ENCODE data around the gene UQCC5. TPM values are rescaled to one million over a fixed set of nuclear protein-coding genes. Genes with fewer than 3 reads are reported as not detected.

UQCC5 gene
- polyA plus RNA-seq, 4 donors: 14.9 to 31.4 (median 21.3) TPM

GRCh38 chr3:52558436-52558835 is 22.0 kb downstream of the UQCC5 start:
- no peak for DNase-seq (ENCODE audit: low read depth in 4 of 4, low spot score in 2 of 4)

- no peak for DNase-seq (ENCODE audit: low read depth in 4 of 4, low spot score in 2 of 4)
Observed at GRCh38 chr3:52561028-52561747, 24.8 kb downstream of the UQCC5 start.

GRCh38 chr3:52563984-52564383 is 27.6 kb downstream of the UQCC5 start:
- DNase-seq (ENCODE audit: low read depth in 4 of 4, low spot score in 2 of 4): no peak

GRCh38 chr3:52568069-52568468 is 31.7 kb downstream of the UQCC5 start:
- DNase-seq (ENCODE audit: low read depth in 4 of 4, low spot score in 2 of 4): no peak

- no peak for DNase-seq (ENCODE audit: low read depth in 4 of 4, low spot score in 2 of 4)
Observed at GRCh38 chr3:52570076-52570475, 33.7 kb downstream of the UQCC5 start.

GRCh38 chr3:52572221-52572620 is 35.8 kb downstream of the UQCC5 start:
- DNase-seq (ENCODE audit: low read depth in 4 of 4, low spot score in 2 of 4): no peak

DNA sequence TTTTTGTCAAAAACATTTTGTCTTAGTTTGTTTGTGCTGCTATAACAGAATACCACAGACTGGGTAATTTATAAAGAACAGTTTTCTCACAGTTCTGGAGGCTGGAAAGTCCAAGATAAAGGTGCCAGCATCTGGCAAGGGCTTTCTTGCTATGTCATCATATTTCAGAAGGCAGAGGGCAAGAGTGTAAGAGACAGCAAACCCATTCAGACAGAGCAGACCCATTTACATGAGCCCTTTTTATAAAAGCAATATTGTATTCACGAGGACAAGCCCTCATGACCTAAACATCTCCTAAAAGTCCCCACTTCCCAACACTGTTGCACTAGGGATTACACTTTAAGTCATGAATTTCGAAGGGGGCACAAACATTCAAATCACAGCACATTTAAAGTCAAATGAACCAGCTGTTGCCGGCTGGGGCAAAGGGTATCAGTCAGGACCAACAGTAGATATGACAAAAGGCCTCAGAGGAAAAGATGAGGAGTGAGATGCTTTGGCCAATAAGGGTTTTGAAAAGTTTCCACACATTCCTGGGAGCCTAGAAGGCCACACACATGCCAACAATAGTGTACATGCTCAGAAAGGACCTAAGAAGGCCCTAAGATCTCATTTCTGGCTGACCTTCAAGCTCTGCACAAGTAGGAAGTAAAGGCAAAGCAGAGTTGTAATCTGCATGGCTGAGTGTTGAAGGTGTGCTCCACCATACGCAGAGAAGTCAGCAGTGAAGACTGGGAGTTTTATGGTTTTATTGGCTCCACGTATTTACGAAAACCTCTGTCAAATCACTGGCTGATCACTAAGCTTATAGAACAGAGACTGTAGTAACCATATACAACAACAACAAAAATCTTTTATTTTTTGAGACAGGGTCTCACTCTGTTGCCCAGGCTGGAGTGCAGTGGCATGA is 37.9 kb downstream of the UQCC5 start:
- no peak for DNase-seq (ENCODE audit: low read depth in 4 of 4, low spot score in 2 of 4)

Other genes with a start within 250 kb of the UQCC5 start
- gene GLYCTK, start 248.8 kb upstream of the UQCC5 start, polyA plus RNA-seq (ENCODE audit: insufficient read length in 4 of 4): 10 to 100 TPM; 26.5 to 45.0 (median 38.3) TPM
- 10 to 100 TPM in 2 of 4 donors, 1 to 10 TPM in 2; 5.9 to 14.9 (median 10.7) TPM for gene DNAH1, start 220.3 kb upstream of the UQCC5 start, polyA plus RNA-seq (ENCODE audit: insufficient read length in 4 of 4)
- gene BAP1, start 126.6 kb upstream of the UQCC5 start, polyA plus RNA-seq (ENCODE audit: insufficient read length in 4 of 4): 10 to 100 TPM; 81.2 to 96.7 (median 89.3) TPM
- 10 to 100 TPM in 2 of 4 donors, 1 to 10 TPM in 2; 7.1 to 12.8 (median 10.1) TPM for gene PHF7, start 125.9 kb upstream of the UQCC5 start, polyA plus RNA-seq (ENCODE audit: insufficient read length in 4 of 4)
- gene SEMA3G, start 91.5 kb upstream of the UQCC5 start, polyA plus RNA-seq (ENCODE audit: insufficient read length in 4 of 4): 10 to 100 TPM; 28.5 to 35.3 (median 30.1) TPM
- gene TNNC1, start 82.6 kb upstream of the UQCC5 start, polyA plus RNA-seq (ENCODE audit: insufficient read length in 4 of 4): 1 to 10 TPM; 4.8 to 8.1 (median 7.6) TPM
- gene NISCH, start 81.0 kb upstream of the UQCC5 start, polyA plus RNA-seq (ENCODE audit: insufficient read length in 4 of 4): 100 to 1,000 TPM in 2 of 4 donors, 10 to 100 TPM in 2; 85.4 to 152 (median 117) TPM
- gene STAB1, start 41.3 kb upstream of the UQCC5 start, polyA plus RNA-seq (ENCODE audit: insufficient read length in 4 of 4): 10 to 100 TPM; 31.2 to 44.5 (median 36.5) TPM
- 100 to 1,000 TPM; 137 to 189 (median 145) TPM for gene NT5DC2, start 2.7 kb upstream of the UQCC5 start, polyA plus RNA-seq (ENCODE audit: insufficient read length in 4 of 4)
- gene PBRM1, start 149.3 kb downstream of the UQCC5 start, polyA plus RNA-seq (ENCODE audit: insufficient read length in 4 of 4): 10 to 100 TPM; 53.5 to 64.5 (median 56.1) TPM
- gene GNL3, start 149.4 kb downstream of the UQCC5 start, polyA plus RNA-seq (ENCODE audit: insufficient read length in 4 of 4): 100 to 1,000 TPM in 2 of 4 donors, 10 to 100 TPM in 2; 91.3 to 125 (median 98.8) TPM
- 100 to 1,000 TPM; 113 to 142 (median 125) TPM for gene GLT8D1, start 169.2 kb downstream of the UQCC5 start, polyA plus RNA-seq (ENCODE audit: insufficient read length in 4 of 4)
- 100 to 1,000 TPM; 146 to 173 (median 162) TPM for gene SPCS1, start 169.5 kb downstream of the UQCC5 start, polyA plus RNA-seq (ENCODE audit: insufficient read length in 4 of 4)
- gene NEK4, start 234.3 kb downstream of the UQCC5 start, polyA plus RNA-seq (ENCODE audit: insufficient read length in 4 of 4): 10 to 100 TPM; 20.4 to 35.2 (median 27.5) TPM
- 1 to 10 TPM in 1 of 4 donors, under 1 TPM in 2, not detected in 1; 0.19 to 7.6 (median 0.31) TPM for gene ITIH1, start 241.0 kb downstream of the UQCC5 start, polyA plus RNA-seq (ENCODE audit: insufficient read length in 4 of 4)